Measurements from ENCODE around the gene PIEZO2.

PIEZO2 gene

DNA sequence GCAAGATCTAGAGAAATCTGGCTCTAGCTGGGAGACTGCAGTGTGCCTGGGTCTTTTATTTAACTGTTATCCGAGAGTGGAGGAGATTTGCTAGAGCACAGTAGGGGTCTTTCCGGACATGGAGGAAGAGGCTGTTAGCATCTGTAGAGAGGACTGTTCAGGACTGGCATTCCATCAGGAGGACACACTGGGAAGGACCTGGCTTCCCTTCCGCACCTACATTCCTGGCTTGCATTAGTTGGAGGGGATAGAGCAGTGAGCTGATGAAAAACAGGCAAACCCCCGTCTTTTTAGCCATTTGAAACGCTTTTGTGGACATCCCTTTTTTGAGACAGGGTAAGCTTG lies 874 bp upstream of the PIEZO2 start:
- TF ChIP-seq SNAI2 (CRISPR knock-in tag; IDR thresholded peaks at IDR 0.05) = no peak
- TF ChIP-seq RARB (CRISPR knock-in tag; IDR thresholded peaks at IDR 0.05) = no peak
- no peak for TF ChIP-seq GLIS3 (CRISPR knock-in tag; IDR thresholded peaks at IDR 0.05)
- TF ChIP-seq ISL1 (CRISPR knock-in tag; IDR thresholded peaks at IDR 0.05) = no peak

DNA sequence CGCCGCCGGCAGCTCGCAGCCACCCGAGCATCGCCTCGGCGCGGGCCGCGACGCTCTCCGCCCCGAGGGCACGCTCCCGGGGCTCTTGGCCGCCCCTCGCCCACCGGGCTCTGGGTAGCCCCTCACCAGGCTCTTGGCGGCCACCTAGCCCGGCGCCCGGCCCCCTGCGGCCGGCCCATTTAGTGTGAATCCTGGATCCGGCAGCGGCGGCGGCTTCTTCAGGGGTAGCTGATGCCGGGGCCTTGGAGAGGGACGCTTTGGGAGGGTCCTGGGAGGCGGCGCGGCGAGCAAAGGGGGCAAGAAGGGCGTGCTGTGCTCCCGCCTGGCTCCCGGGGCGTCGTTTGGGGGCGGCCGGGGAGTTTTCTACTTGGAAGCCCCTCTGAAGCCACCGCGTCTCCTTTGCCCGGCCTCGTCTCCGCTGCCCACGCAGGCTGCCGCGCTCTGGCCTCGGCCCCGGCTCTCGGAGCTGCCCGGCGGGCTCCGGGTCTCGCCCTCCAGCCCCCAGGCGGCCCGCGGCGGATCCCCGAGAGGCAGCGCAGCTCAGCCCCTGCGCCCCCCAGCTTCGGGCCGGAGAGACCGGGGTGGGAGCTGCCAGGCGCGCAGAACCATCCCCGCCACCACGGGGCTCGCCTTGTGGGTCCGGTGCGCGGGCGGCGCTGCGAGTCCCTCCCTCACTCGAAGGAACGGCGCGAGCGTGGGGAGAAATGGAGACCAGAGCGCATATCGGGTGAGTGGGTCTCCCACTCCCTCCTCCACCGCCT lies 509 bp downstream of the PIEZO2 start:
- TF ChIP-seq SNAI2 (CRISPR knock-in tag; IDR thresholded peaks at IDR 0.05) = no peak
- ATAC-seq = no peak

More for the DNA sequence above, 874 bp upstream of the PIEZO2 start:
- no peak for ATAC-seq

DNA sequence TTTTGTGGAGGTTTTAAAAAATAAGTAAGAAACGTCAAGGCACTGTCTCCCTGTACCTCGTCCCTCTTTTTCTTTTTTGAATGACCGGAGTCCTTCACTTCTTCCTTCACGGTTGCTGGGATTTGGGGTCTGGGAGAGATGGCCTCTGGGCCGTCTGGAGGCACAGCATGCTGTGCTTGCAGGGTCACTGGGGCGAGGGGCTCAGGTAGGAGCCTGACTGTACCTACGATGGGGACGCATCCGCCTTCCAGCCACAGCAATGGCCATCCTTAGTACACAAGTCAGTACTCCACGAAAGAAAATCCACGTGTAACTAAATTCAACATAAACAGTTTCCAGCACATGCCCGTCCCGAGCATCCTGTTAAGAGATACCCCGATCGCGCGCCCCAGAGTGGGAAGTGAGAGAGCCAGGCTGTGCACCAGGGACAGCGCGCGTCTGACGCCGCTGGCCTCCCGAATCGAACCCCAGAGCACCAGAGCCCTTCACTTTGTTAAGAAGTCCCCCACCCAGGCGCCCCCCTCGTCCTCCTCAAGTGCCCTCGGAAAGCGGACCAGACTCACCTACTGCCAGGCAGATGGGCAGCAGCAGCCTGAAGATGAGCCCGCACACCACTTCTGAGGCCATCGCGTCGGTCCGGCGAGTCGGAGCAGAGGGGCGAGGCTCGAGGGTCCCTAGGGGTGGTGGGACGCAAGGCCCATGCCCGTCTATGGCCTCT lies 1.2 kb downstream of the PIEZO2 start:
- ATAC-seq = no peak
- TF ChIP-seq, protein P1, sequence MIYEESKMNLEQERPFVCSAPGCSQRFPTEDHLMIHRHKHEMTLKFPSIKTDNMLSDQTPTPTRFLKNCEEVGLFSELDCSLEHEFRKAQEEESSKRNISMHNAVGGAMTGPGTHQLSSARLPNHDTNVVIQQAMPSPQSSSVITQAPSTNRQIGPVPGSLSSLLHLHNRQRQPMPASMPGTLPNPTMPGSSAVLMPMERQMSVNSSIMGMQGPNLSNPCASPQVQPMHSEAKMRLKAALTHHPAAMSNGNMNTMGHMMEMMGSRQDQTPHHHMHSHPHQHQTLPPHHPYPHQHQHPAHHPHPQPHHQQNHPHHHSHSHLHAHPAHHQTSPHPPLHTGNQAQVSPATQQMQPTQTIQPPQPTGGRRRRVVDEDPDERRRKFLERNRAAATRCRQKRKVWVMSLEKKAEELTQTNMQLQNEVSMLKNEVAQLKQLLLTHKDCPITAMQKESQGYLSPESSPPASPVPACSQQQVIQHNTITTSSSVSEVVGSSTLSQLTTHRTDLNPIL (CRISPR knock-in tag; IDR thresholded peaks at IDR 0.05; ENCODE audit: low read depth) = no peak
- TF ChIP-seq OSR1 (CRISPR knock-in tag; IDR thresholded peaks at IDR 0.05) (no peak), SNAI2 (CRISPR knock-in tag; IDR thresholded peaks at IDR 0.05) (no peak), ZNF8 (CRISPR knock-in tag; IDR thresholded peaks at IDR 0.05) (no peak), ZFP3 (CRISPR knock-in tag; IDR thresholded peaks at IDR 0.05) (no peak), TOX (CRISPR knock-in tag; IDR thresholded peaks at IDR 0.05; ENCODE audit: borderline replicate concordance) (no peak), ZFP30 (CRISPR knock-in tag; IDR thresholded peaks at IDR 0.05) (no peak), ARNTL (CRISPR knock-in tag; IDR thresholded peaks at IDR 0.05; ENCODE audit: borderline replicate concordance, low read depth) (no peak), BACH2 (CRISPR knock-in tag; IDR thresholded peaks at IDR 0.05; ENCODE audit: borderline replicate concordance) (no peak), ISL1 (CRISPR knock-in tag; IDR thresholded peaks at IDR 0.05) (no peak), ZNF70 (CRISPR knock-in tag; IDR thresholded peaks at IDR 0.05) (no peak)

DNA sequence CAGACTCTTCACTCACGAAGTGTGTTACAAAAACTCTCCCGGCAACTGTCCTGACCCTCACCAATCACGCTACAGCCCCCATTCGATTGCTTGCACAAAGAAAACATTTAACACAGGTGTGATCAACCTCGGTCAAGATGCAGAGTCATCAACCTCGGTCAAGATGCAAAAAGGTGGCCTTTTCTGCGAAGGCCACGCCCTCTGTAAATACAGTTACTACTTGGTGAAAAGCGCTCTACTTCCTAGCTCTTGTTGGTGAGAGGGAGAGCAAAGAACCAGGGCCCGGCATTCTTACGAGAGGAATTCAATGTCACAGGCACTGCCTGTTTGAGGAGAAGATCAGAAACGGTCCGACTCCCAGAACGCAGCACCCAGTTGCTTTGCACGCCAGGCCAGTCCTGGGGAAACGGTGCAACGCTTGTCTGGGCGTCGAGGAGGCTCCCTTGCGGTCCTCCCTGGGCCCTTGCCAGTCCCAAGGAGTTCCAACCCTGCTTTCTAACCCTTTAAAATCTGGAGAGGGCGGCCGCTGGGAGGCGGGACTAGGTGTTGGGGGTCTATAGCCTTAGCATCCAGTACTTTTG lies 1.9 kb downstream of the PIEZO2 start:
- no peak for TF ChIP-seq ZFP30 (CRISPR knock-in tag; IDR thresholded peaks at IDR 0.05)
- TF ChIP-seq, protein P2, sequence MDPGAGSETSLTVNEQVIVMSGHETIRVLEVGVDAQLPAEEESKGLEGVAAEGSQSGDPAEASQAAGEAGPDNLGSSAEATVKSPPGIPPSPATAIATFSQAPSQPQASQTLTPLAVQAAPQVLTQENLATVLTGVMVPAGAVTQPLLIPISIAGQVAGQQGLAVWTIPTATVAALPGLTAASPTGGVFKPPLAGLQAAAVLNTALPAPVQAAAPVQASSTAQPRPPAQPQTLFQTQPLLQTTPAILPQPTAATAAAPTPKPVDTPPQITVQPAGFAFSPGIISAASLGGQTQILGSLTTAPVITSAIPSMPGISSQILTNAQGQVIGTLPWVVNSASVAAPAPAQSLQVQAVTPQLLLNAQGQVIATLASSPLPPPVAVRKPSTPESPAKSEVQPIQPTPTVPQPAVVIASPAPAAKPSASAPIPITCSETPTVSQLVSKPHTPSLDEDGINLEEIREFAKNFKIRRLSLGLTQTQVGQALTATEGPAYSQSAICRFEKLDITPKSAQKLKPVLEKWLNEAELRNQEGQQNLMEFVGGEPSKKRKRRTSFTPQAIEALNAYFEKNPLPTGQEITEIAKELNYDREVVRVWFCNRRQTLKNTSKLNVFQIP (CRISPR knock-in tag; IDR thresholded peaks at IDR 0.05; ENCODE audit: borderline replicate concordance, low read depth) = no peak
- TF ChIP-seq TOX (CRISPR knock-in tag; IDR thresholded peaks at IDR 0.05; ENCODE audit: borderline replicate concordance) = no peak
- no peak for TF ChIP-seq TCF4 (CRISPR knock-in tag; IDR thresholded peaks at IDR 0.05; ENCODE audit: borderline replicate concordance)
- TF ChIP-seq ZNF565 (CRISPR knock-in tag; conservative IDR thresholded peaks at IDR 0.05; ENCODE audit: low read depth) = no peak
- no peak for TF ChIP-seq ZC3H10 (CRISPR knock-in tag; IDR thresholded peaks at IDR 0.05)
- TF ChIP-seq, protein P1 (CRISPR knock-in tag; IDR thresholded peaks at IDR 0.05; ENCODE audit: low read depth) = no peak
- TF ChIP-seq, protein P3, sequence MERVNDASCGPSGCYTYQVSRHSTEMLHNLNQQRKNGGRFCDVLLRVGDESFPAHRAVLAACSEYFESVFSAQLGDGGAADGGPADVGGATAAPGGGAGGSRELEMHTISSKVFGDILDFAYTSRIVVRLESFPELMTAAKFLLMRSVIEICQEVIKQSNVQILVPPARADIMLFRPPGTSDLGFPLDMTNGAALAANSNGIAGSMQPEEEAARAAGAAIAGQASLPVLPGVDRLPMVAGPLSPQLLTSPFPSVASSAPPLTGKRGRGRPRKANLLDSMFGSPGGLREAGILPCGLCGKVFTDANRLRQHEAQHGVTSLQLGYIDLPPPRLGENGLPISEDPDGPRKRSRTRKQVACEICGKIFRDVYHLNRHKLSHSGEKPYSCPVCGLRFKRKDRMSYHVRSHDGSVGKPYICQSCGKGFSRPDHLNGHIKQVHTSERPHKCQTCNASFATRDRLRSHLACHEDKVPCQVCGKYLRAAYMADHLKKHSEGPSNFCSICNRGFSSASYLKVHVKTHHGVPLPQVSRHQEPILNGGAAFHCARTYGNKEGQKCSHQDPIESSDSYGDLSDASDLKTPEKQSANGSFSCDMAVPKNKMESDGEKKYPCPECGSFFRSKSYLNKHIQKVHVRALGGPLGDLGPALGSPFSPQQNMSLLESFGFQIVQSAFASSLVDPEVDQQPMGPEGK (CRISPR knock-in tag; IDR thresholded peaks at IDR 0.05; ENCODE audit: borderline replicate concordance) = no peak
- no peak for TF ChIP-seq ISL1 (CRISPR knock-in tag; IDR thresholded peaks at IDR 0.05)
- no peak for TF ChIP-seq ARNTL (CRISPR knock-in tag; IDR thresholded peaks at IDR 0.05; ENCODE audit: borderline replicate concordance, low read depth)
- TF ChIP-seq RARB (CRISPR knock-in tag; IDR thresholded peaks at IDR 0.05) = no peak
- no peak for TF ChIP-seq OSR1 (CRISPR knock-in tag; IDR thresholded peaks at IDR 0.05)
- no peak for TF ChIP-seq PPARA (CRISPR knock-in tag; IDR thresholded peaks at IDR 0.05; ENCODE audit: borderline replicate concordance)
- TF ChIP-seq CSDC2 (CRISPR knock-in tag; IDR thresholded peaks at IDR 0.05) = no peak
- TF ChIP-seq GLIS3 (CRISPR knock-in tag; IDR thresholded peaks at IDR 0.05) = no peak
- TF ChIP-seq, protein P4, sequence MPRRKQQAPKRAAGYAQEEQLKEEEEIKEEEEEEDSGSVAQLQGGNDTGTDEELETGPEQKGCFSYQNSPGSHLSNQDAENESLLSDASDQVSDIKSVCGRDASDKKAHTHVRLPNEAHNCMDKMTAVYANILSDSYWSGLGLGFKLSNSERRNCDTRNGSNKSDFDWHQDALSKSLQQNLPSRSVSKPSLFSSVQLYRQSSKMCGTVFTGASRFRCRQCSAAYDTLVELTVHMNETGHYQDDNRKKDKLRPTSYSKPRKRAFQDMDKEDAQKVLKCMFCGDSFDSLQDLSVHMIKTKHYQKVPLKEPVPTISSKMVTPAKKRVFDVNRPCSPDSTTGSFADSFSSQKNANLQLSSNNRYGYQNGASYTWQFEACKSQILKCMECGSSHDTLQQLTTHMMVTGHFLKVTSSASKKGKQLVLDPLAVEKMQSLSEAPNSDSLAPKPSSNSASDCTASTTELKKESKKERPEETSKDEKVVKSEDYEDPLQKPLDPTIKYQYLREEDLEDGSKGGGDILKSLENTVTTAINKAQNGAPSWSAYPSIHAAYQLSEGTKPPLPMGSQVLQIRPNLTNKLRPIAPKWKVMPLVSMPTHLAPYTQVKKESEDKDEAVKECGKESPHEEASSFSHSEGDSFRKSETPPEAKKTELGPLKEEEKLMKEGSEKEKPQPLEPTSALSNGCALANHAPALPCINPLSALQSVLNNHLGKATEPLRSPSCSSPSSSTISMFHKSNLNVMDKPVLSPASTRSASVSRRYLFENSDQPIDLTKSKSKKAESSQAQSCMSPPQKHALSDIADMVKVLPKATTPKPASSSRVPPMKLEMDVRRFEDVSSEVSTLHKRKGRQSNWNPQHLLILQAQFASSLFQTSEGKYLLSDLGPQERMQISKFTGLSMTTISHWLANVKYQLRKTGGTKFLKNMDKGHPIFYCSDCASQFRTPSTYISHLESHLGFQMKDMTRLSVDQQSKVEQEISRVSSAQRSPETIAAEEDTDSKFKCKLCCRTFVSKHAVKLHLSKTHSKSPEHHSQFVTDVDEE (CRISPR knock-in tag; IDR thresholded peaks at IDR 0.05) = no peak
- TF ChIP-seq ZFP3 (CRISPR knock-in tag; IDR thresholded peaks at IDR 0.05) = no peak
- TF ChIP-seq ZNF8 (CRISPR knock-in tag; IDR thresholded peaks at IDR 0.05) = no peak
- TF ChIP-seq ZNF70 (CRISPR knock-in tag; IDR thresholded peaks at IDR 0.05) = no peak
- no peak for ATAC-seq

All from SK-N-SH treated with all-trans-retinoic acid at 6 μM for 48 hours (cell line).